Endothelial cell (in vitro differentiated cells): ENCODE data around the gene FMC1. TPM values are rescaled to one million over a fixed set of nuclear protein-coding genes. Genes with fewer than 3 reads are reported as not detected.
"Not testable (repeated sequence)": the region's sequence is repeated elsewhere in the genome, so short reads cannot be mapped to it uniquely, and the experiment has no call there.

Experiments
- DNase-seq: peaks from one replicate; pipeline ENCODE4 v3.0.0; 2021; ENCODE audit warnings: low spot score
- H3K27ac Mint-ChIP-seq: one replicate; pipeline ENCODE4 v1.8.0; 2021; ENCODE audit warnings: mixed read lengths, inconsistent platforms; ENCODE audit not compliant: unreplicated experiment
- H3K27me3 Mint-ChIP-seq: one replicate; pipeline ENCODE4 v1.8.0; 2021; ENCODE audit warnings: mild to moderate bottlenecking, moderate library complexity, mixed read lengths, inconsistent platforms; ENCODE audit not compliant: unreplicated experiment
- H3K36me3 Mint-ChIP-seq: one replicate; pipeline ENCODE4 v1.8.0; 2021; ENCODE audit warnings: mild to moderate bottlenecking, low read depth, mixed read lengths, inconsistent platforms; ENCODE audit not compliant: unreplicated experiment
- H3K4me1 Mint-ChIP-seq: one replicate; pipeline ENCODE4 v1.8.0; 2021; ENCODE audit warnings: mild to moderate bottlenecking, mixed read lengths, inconsistent platforms; ENCODE audit not compliant: unreplicated experiment
- H3K4me3 Mint-ChIP-seq: one replicate; pipeline ENCODE4 v1.8.0; 2021; ENCODE audit warnings: mild to moderate bottlenecking, mixed read lengths, inconsistent platforms; ENCODE audit not compliant: unreplicated experiment
- H3K9me3 Mint-ChIP-seq: one replicate; pipeline ENCODE4 v1.8.0; 2021; ENCODE audit warnings: mixed read lengths, inconsistent platforms; ENCODE audit not compliant: unreplicated experiment
- total RNA-seq: library from RNA; stranded (reverse); fragmentation: NEBNext Ultra II Directional; extraction: Animal tissue kit (Norgen Biotek cat#: 25700); gene quantifications from one replicate; pipeline ENCODE4 v1.2.1, GENCODE V29; 2021; ENCODE audit not compliant: unreplicated experiment
- TF ChIP-seq, protein P1 (sequence below): fragments of 200-600 bp; sonication (generic); IDR thresholded peaks from one replicate; pipeline ENCODE4 v1.5.0; 2021; ENCODE audit warnings: antibody characterized with exemption; ENCODE audit not compliant: unreplicated experiment

FMC1 gene
- total RNA-seq, 1 donor from 2014 or later, result 9.0 TPM

- peaks cover 2% of the 10 kb centered on the region for H3K27me3 Mint-ChIP-seq
- H3K27ac Mint-ChIP-seq, result no peak overlapping the region
- DNase-seq, result no peak
- H3K36me3 Mint-ChIP-seq, result no peaks in the 10 kb centered on the region
- H3K9me3 Mint-ChIP-seq, result no peaks in the 10 kb centered on the region
- H3K4me1 Mint-ChIP-seq, result no peaks in the 10 kb centered on the region
- TF ChIP-seq, protein P1, sequence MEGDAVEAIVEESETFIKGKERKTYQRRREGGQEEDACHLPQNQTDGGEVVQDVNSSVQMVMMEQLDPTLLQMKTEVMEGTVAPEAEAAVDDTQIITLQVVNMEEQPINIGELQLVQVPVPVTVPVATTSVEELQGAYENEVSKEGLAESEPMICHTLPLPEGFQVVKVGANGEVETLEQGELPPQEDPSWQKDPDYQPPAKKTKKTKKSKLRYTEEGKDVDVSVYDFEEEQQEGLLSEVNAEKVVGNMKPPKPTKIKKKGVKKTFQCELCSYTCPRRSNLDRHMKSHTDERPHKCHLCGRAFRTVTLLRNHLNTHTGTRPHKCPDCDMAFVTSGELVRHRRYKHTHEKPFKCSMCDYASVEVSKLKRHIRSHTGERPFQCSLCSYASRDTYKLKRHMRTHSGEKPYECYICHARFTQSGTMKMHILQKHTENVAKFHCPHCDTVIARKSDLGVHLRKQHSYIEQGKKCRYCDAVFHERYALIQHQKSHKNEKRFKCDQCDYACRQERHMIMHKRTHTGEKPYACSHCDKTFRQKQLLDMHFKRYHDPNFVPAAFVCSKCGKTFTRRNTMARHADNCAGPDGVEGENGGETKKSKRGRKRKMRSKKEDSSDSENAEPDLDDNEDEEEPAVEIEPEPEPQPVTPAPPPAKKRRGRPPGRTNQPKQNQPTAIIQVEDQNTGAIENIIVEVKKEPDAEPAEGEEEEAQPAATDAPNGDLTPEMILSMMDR, result no peak
- H3K4me3 Mint-ChIP-seq, result no peak overlapping the region
These were observed 8.3 kb upstream of the FMC1 start for GRCh38 chr7:139332697-139333359.

- H3K4me3 Mint-ChIP-seq, H3K36me3 Mint-ChIP-seq: not testable (repeated sequence)
These were observed 7.7 kb upstream of the FMC1 start for GRCh38 chr7:139333443-139333842.

GRCh38 chr7:139334399-139335150, 6.6 kb upstream of the FMC1 start:
- H3K4me1 Mint-ChIP-seq, result no peaks in the 10 kb centered on the region
- peaks cover 6% of the 10 kb centered on the region for H3K36me3 Mint-ChIP-seq
- no peak overlapping the region for H3K4me3 Mint-ChIP-seq
- TF ChIP-seq, protein P1, result no peak
- peaks cover 2% of the 10 kb centered on the region for H3K27me3 Mint-ChIP-seq
- DNase-seq, result no peak
- no peak overlapping the region for H3K27ac Mint-ChIP-seq
- H3K9me3 Mint-ChIP-seq, result peaks cover 5% of the 10 kb centered on the region

More at GRCh38 chr7:139333443-139333842, 7.7 kb upstream of the FMC1 start:
- H3K9me3 Mint-ChIP-seq, H3K27ac Mint-ChIP-seq, DNase-seq, H3K4me1 Mint-ChIP-seq, H3K27me3 Mint-ChIP-seq: not testable (repeated sequence)

- peaks cover 10% of the 10 kb centered on the region for H3K27me3 Mint-ChIP-seq
- peak overlapping the region; percentile 88 for H3K27ac Mint-ChIP-seq
- no peak for DNase-seq
- peaks cover 10% of the 10 kb centered on the region for H3K36me3 Mint-ChIP-seq
- peak overlapping the region; percentile 85 for H3K4me3 Mint-ChIP-seq
- H3K9me3 Mint-ChIP-seq, result peaks cover 10% of the 10 kb centered on the region
- H3K4me1 Mint-ChIP-seq, result peaks cover 18% of the 10 kb centered on the region
- TF ChIP-seq, protein P1, result no peak
These were observed 2.1 kb upstream of the FMC1 start for GRCh38 chr7:139339025-139339424.

DNA sequence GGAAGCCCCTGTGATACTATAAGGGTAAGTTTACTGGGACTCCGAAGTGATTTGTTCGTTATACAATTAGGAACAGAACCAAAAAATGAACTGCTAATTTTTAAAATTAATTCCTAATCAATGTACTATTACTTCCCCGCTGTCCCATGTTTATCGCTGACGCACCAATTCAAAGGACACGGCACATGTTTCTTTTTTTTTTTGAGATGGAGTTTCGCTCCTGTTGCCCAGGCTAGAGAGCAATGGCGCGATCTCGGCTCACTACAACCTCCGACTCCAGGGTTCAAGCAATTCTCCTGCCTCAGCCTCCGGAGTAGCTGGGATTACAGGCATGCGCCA, 1.5 kb upstream of the FMC1 start:
- peaks cover 10% of the 10 kb centered on the region for H3K27me3 Mint-ChIP-seq
- TF ChIP-seq, protein P1, result no peak
- H3K27ac Mint-ChIP-seq, result peak overlapping the region; percentile 88
- peak overlapping the region; percentile 85 for H3K4me3 Mint-ChIP-seq
- peaks cover 10% of the 10 kb centered on the region for H3K9me3 Mint-ChIP-seq
- no peak for DNase-seq
- peaks cover 18% of the 10 kb centered on the region for H3K4me1 Mint-ChIP-seq
- peaks cover 10% of the 10 kb centered on the region for H3K36me3 Mint-ChIP-seq
